Uterus (tissue), 2 donors: ENCODE results near the gene MTIF2.

Experiments used
- POLR2A ChIP-seq, 2 donors: fragments of 450-650 bp; IDR thresholded peaks; one replicate each; pipeline ENCODE4 v1.6.1; 2016; ENCODE audit warnings: antibody characterized with exemption in 2 of 2, mild to moderate bottlenecking in 1 of 2, moderate library complexity in 1 of 2
- TF ChIP-seq, protein P1 (sequence below), 4 experiments: fragments of 200-600 bp in 2 of 4; fragments of 450-650 bp in 2 of 4; sonication (generic) in 2 of 4; IDR thresholded peaks; one replicate each; pipeline ENCODE4 v1.5.1; 2016 to 2019; ENCODE audit warnings: antibody characterized with exemption in 4 of 4, mild to moderate bottlenecking in 2 of 4, moderate library complexity in 1 of 4

DNA sequence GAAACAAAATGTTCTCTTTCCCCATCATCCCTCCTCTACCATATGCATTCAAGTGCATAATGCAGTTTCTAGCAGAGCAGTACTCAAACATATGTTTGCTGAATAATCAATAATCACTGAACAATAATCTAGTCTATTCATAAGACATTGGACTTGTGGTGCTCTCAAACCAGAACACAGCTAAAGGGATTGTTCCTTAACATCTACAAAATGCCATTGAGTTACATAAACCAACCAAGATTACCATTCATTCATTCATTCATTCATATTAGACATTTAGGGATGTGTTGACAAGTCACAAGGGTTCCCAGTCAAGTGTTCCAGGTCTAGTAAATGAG lies 40.8 kb downstream of the MTIF2 start:
- TF ChIP-seq, protein P1, sequence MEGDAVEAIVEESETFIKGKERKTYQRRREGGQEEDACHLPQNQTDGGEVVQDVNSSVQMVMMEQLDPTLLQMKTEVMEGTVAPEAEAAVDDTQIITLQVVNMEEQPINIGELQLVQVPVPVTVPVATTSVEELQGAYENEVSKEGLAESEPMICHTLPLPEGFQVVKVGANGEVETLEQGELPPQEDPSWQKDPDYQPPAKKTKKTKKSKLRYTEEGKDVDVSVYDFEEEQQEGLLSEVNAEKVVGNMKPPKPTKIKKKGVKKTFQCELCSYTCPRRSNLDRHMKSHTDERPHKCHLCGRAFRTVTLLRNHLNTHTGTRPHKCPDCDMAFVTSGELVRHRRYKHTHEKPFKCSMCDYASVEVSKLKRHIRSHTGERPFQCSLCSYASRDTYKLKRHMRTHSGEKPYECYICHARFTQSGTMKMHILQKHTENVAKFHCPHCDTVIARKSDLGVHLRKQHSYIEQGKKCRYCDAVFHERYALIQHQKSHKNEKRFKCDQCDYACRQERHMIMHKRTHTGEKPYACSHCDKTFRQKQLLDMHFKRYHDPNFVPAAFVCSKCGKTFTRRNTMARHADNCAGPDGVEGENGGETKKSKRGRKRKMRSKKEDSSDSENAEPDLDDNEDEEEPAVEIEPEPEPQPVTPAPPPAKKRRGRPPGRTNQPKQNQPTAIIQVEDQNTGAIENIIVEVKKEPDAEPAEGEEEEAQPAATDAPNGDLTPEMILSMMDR (IDR thresholded peaks at IDR 0.05), result no peak
- no peak for TF ChIP-seq POLR2A (IDR thresholded peaks at IDR 0.05)
